Erythroblast (primary cell): ENCODE results near the gene WSB2.

Experiments used
- GATA1 ChIP-seq: IDR thresholded peaks from 2 replicates; pipeline ENCODE4 v1.6.1; 2011; ENCODE audit warnings: low read depth, mild to moderate bottlenecking, control low read depth, low read length, moderate library complexity
- POLR2A ChIP-seq: IDR thresholded peaks from 2 replicates; pipeline ENCODE4 v1.6.1; 2011; ENCODE audit warnings: mild to moderate bottlenecking, low read length

GRCh38 chr12:118044577-118044976 lies 16.4 kb downstream of the WSB2 start:
- TF ChIP-seq POLR2A (no peak), GATA1 (no peak)
